ENCODE measurements around the gene ALK. TPM values are rescaled to one million over a fixed set of nuclear protein-coding genes. Genes with fewer than 3 reads are reported as not detected.

The ALK gene
- total and polyA plus RNA-seq, 2 experiments from 2014 or later: 0.35 TPM; not detected in 1

DNA sequence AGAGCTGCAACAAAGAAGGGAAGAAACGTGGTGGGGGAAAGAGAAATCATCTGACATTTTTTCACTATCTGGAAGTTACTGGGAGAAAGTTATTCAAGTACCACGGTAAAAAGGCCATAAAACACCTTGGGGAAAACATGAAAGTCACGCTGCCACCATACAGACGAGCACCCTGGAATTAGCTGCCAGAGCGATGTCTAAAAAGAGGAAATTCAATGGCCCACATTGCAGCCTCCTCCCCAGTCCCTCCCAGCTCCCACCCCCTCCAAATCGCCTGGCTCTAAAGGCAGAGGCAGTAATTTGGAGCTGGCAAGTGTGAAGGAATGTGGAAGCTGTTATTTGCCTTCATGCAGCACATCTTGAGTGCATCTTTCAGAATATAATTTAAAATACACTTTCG, 192.0 kb downstream of the ALK start:
- H3K27me3 Mint-ChIP-seq (ENCODE audit: insufficient read depth, low read depth, poor library complexity): peaks cover 3% of the 10 kb centered on the region
- H3K4me2 ChIP-seq: no peak overlapping the region
- H3F3A ChIP-seq (replicated peaks; ENCODE audit: low read depth): no peaks in the 10 kb centered on the region
- H3K9me2 ChIP-seq (ENCODE audit: insufficient read depth): peaks cover 9% of the 10 kb centered on the region; the same call in 1 of the 2 replicates
- H3K36me3 ChIP-seq (ENCODE audit: insufficient read depth): no peaks in the 10 kb centered on the region; the same call in 1 of the 2 replicates
- H3K36me3 Mint-ChIP-seq (ENCODE audit: low read depth): no peaks in the 10 kb centered on the region
- no peaks in the 10 kb centered on the region for H3K79me2 ChIP-seq (replicated peaks; ENCODE audit: insufficient read depth)
- H3K4me1 ChIP-seq (ENCODE audit: insufficient read depth): no peaks in the 10 kb centered on the region
- H4K20me1 ChIP-seq (replicated peaks; ENCODE audit: insufficient read depth): no peaks in the 10 kb centered on the region
- no peak overlapping the region for H3K27ac ChIP-seq (ENCODE audit: low read depth)
- H3K27ac Mint-ChIP-seq: no peak overlapping the region
- H3K4me3 ChIP-seq: no peak overlapping the region
- no peaks in the 10 kb centered on the region for H3K9me3 Mint-ChIP-seq
- no peak overlapping the region for H2AFZ ChIP-seq
- ATAC-seq (no peak), DNase-seq (ENCODE audit: low spot score) (no peak)
- no peaks in the 10 kb centered on the region for H3K27me3 ChIP-seq (ENCODE audit: insufficient read depth)
- TF ChIP-seq, protein P1, sequence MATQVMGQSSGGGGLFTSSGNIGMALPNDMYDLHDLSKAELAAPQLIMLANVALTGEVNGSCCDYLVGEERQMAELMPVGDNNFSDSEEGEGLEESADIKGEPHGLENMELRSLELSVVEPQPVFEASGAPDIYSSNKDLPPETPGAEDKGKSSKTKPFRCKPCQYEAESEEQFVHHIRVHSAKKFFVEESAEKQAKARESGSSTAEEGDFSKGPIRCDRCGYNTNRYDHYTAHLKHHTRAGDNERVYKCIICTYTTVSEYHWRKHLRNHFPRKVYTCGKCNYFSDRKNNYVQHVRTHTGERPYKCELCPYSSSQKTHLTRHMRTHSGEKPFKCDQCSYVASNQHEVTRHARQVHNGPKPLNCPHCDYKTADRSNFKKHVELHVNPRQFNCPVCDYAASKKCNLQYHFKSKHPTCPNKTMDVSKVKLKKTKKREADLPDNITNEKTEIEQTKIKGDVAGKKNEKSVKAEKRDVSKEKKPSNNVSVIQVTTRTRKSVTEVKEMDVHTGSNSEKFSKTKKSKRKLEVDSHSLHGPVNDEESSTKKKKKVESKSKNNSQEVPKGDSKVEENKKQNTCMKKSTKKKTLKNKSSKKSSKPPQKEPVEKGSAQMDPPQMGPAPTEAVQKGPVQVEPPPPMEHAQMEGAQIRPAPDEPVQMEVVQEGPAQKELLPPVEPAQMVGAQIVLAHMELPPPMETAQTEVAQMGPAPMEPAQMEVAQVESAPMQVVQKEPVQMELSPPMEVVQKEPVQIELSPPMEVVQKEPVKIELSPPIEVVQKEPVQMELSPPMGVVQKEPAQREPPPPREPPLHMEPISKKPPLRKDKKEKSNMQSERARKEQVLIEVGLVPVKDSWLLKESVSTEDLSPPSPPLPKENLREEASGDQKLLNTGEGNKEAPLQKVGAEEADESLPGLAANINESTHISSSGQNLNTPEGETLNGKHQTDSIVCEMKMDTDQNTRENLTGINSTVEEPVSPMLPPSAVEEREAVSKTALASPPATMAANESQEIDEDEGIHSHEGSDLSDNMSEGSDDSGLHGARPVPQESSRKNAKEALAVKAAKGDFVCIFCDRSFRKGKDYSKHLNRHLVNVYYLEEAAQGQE (IDR thresholded peaks at IDR 0.05; ENCODE audit: unreplicated experiment): no peak
- TF ChIP-seq STAT1 (IDR thresholded peaks at IDR 0.05; ENCODE audit: unreplicated experiment): no peak
- TF ChIP-seq, protein P2, sequence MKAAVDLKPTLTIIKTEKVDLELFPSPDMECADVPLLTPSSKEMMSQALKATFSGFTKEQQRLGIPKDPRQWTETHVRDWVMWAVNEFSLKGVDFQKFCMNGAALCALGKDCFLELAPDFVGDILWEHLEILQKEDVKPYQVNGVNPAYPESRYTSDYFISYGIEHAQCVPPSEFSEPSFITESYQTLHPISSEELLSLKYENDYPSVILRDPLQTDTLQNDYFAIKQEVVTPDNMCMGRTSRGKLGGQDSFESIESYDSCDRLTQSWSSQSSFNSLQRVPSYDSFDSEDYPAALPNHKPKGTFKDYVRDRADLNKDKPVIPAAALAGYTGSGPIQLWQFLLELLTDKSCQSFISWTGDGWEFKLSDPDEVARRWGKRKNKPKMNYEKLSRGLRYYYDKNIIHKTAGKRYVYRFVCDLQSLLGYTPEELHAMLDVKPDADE (IDR thresholded peaks at IDR 0.05): no peak
- TF ChIP-seq, protein P3, sequence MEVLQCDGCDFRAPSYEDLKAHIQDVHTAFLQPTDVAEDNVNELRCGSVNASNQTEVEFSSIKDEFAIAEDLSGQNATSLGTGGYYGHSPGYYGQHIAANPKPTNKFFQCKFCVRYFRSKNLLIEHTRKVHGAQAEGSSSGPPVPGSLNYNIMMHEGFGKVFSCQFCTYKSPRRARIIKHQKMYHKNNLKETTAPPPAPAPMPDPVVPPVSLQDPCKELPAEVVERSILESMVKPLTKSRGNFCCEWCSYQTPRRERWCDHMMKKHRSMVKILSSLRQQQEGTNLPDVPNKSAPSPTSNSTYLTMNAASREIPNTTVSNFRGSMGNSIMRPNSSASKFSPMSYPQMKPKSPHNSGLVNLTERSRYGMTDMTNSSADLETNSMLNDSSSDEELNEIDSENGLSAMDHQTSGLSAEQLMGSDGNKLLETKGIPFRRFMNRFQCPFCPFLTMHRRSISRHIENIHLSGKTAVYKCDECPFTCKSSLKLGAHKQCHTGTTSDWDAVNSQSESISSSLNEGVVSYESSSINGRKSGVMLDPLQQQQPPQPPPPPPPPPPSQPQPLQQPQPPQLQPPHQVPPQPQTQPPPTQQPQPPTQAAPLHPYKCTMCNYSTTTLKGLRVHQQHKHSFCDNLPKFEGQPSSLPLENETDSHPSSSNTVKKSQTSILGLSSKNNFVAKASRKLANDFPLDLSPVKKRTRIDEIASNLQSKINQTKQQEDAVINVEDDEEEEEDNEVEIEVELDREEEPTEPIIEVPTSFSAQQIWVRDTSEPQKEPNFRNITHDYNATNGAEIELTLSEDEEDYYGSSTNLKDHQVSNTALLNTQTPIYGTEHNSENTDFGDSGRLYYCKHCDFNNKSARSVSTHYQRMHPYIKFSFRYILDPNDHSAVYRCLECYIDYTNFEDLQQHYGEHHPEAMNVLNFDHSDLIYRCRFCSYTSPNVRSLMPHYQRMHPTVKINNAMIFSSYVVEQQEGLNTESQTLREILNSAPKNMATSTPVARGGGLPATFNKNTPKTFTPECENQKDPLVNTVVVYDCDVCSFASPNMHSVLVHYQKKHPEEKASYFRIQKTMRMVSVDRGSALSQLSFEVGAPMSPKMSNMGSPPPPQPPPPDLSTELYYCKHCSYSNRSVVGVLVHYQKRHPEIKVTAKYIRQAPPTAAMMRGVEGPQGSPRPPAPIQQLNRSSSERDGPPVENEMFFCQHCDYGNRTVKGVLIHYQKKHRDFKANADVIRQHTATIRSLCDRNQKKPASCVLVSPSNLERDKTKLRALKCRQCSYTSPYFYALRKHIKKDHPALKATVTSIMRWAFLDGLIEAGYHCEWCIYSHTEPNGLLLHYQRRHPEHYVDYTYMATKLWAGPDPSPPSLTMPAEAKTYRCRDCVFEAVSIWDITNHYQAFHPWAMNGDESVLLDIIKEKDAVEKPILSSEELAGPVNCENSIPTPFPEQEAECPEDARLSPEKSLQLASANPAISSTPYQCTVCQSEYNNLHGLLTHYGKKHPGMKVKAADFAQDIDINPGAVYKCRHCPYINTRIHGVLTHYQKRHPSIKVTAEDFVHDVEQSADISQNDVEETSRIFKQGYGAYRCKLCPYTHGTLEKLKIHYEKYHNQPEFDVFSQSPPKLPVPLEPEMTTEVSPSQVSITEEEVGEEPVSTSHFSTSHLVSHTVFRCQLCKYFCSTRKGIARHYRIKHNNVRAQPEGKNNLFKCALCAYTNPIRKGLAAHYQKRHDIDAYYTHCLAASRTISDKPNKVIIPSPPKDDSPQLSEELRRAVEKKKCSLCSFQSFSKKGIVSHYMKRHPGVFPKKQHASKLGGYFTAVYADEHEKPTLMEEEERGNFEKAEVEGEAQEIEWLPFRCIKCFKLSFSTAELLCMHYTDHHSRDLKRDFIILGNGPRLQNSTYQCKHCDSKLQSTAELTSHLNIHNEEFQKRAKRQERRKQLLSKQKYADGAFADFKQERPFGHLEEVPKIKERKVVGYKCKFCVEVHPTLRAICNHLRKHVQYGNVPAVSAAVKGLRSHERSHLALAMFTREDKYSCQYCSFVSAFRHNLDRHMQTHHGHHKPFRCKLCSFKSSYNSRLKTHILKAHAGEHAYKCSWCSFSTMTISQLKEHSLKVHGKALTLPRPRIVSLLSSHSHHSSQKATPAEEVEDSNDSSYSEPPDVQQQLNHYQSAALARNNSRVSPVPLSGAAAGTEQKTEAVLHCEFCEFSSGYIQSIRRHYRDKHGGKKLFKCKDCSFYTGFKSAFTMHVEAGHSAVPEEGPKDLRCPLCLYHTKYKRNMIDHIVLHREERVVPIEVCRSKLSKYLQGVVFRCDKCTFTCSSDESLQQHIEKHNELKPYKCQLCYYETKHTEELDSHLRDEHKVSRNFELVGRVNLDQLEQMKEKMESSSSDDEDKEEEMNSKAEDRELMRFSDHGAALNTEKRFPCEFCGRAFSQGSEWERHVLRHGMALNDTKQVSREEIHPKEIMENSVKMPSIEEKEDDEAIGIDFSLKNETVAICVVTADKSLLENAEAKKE (CRISPR knock-in tag; IDR thresholded peaks at IDR 0.05): no peak
- TF ChIP-seq EZH2 (IDR thresholded peaks at IDR 0.05; ENCODE audit: low read depth, unreplicated experiment): no peak
- TF ChIP-seq ZNF114 (CRISPR knock-in tag; IDR thresholded peaks at IDR 0.05): no peak
- no peak for TF ChIP-seq EZH2phosphoT487 (IDR thresholded peaks at IDR 0.05; ENCODE audit: unreplicated experiment)
- TF ChIP-seq ZNF331 (CRISPR knock-in tag; IDR thresholded peaks at IDR 0.05; ENCODE audit: low read depth): no peak
- no peak for TF ChIP-seq CREB1 (CRISPR knock-in tag; IDR thresholded peaks at IDR 0.05; ENCODE audit: low read depth)
- no peak for TF ChIP-seq NANOG (IDR thresholded peaks at IDR 0.05; ENCODE audit: borderline replicate concordance)
- TF ChIP-seq JUNB (IDR thresholded peaks at IDR 0.05; ENCODE audit: unreplicated experiment): no peak
- TF ChIP-seq, protein P4, sequence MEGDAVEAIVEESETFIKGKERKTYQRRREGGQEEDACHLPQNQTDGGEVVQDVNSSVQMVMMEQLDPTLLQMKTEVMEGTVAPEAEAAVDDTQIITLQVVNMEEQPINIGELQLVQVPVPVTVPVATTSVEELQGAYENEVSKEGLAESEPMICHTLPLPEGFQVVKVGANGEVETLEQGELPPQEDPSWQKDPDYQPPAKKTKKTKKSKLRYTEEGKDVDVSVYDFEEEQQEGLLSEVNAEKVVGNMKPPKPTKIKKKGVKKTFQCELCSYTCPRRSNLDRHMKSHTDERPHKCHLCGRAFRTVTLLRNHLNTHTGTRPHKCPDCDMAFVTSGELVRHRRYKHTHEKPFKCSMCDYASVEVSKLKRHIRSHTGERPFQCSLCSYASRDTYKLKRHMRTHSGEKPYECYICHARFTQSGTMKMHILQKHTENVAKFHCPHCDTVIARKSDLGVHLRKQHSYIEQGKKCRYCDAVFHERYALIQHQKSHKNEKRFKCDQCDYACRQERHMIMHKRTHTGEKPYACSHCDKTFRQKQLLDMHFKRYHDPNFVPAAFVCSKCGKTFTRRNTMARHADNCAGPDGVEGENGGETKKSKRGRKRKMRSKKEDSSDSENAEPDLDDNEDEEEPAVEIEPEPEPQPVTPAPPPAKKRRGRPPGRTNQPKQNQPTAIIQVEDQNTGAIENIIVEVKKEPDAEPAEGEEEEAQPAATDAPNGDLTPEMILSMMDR (conservative IDR thresholded peaks at IDR 0.05; ENCODE audit: low read depth in 2 of 2): no peak
- TF ChIP-seq POLR2AphosphoS5 (IDR thresholded peaks at IDR 0.05; ENCODE audit: low read depth): no peak
- peaks cover 3% of the 10 kb centered on the region; the same call in 2 of the 3 replicates for H3K4me1 Mint-ChIP-seq
- no peak overlapping the region for H3K4me3 Mint-ChIP-seq
